ENCODE measurements around the gene MED13L.
"Not testable (repeated sequence)": the region's sequence is repeated elsewhere in the genome, so short reads cannot be mapped to it uniquely, and the experiment has no call there.

Gene MED13L

GRCh38 chr12:116131987-116132386, 145.5 kb downstream of the MED13L start:
- not testable (repeated sequence) for DNase-seq (ENCODE audit: low read depth in 2 of 2)

- no peak for DNase-seq (ENCODE audit: low read depth in 2 of 2)
These were observed 146.3 kb downstream of the MED13L start for GRCh38 chr12:116131176-116131575.

- no peak for DNase-seq (ENCODE audit: low read depth in 2 of 2)
These were observed 147.1 kb downstream of the MED13L start for GRCh38 chr12:116130431-116130830.

GRCh38 chr12:116128779-116129178, 148.7 kb downstream of the MED13L start:
- DNase-seq (ENCODE audit: low read depth in 2 of 2), result no peak

GRCh38 chr12:116127859-116128258, 149.6 kb downstream of the MED13L start:
- DNase-seq (ENCODE audit: low read depth in 2 of 2), result no peak

DNA sequence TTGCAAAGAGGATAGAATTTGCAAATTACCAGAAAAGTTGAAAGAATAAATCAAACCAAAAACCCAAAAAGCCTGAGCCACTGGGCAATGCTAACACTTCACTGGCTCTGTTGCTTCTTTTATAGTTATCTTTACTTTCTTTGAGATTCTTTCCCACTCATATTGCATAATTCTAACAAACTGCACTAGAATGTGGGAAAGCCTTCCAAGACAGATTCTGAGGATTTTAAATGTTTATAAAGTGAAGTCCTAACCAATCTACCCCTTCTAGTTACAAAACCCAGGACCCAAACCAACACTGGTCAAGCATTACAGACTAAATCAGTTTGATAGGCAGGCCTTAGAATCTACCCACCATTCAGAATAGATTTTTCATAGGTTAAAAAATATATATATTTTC, 150.9 kb downstream of the MED13L start:
- DNase-seq (ENCODE audit: low read depth in 2 of 2), result no peak

DNA sequence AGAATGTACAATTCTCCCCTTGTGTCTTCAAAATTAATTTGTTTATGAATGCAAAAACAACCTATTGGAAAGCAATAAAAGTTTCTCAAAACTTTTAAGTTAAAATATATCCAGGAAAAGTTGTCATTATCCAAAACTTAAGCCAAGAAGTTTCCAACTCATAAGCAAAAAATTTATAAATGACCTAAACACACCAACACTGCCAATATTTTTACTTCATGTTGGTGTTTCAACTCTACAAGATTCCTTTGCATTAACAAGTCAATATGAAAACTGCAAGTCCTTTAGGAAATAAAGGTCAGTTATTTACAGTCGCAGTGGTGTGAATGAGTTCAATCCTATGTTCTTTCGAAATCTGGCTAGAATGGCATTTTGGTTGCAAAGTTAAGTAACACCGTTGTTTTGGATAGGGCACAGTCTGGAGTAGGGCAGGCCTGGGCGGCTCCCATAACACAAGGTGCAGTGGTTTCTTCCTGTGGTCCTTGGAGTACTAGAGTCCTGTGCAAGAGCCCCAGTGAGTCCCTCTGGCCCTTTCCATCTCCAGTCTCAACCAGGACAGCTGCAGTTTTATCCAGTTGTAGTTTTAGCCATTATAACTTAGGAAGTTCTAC, 151.4 kb downstream of the MED13L start:
- DNase-seq (ENCODE audit: low read depth in 2 of 2), result no peak

GRCh38 chr12:116125084-116125483, 152.4 kb downstream of the MED13L start:
- DNase-seq (ENCODE audit: low read depth in 2 of 2), result no peak

GRCh38 chr12:116123451-116124258, 153.8 kb downstream of the MED13L start:
- DNase-seq (ENCODE audit: low read depth in 2 of 2), result no peak

DNA sequence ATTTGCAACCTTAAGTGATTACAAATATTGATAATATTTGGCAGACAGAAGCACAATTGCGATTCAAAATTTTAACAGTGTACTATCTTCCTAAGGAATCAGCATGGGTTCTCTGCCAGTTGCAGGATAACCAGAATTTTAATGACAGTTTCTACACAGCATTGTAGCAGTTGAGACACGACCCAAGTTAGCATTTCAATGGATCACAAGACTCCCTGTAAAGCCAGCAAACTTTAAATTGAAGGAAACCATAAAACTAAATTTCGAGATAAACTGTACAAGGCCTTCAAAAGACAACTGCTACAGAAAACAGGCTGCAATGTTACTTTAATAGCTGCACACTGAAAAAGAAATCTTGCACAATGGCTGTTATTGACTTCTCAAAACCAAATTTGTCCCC, 154.9 kb downstream of the MED13L start:
- DNase-seq (ENCODE audit: low read depth in 2 of 2), result no peak

- DNase-seq (ENCODE audit: low read depth in 2 of 2), result no peak
These were observed 156.0 kb downstream of the MED13L start for GRCh38 chr12:116121453-116121871.

- DNase-seq (ENCODE audit: low read depth in 2 of 2), result no peak
These were observed 160.7 kb downstream of the MED13L start for GRCh38 chr12:116116650-116117424.

DNA sequence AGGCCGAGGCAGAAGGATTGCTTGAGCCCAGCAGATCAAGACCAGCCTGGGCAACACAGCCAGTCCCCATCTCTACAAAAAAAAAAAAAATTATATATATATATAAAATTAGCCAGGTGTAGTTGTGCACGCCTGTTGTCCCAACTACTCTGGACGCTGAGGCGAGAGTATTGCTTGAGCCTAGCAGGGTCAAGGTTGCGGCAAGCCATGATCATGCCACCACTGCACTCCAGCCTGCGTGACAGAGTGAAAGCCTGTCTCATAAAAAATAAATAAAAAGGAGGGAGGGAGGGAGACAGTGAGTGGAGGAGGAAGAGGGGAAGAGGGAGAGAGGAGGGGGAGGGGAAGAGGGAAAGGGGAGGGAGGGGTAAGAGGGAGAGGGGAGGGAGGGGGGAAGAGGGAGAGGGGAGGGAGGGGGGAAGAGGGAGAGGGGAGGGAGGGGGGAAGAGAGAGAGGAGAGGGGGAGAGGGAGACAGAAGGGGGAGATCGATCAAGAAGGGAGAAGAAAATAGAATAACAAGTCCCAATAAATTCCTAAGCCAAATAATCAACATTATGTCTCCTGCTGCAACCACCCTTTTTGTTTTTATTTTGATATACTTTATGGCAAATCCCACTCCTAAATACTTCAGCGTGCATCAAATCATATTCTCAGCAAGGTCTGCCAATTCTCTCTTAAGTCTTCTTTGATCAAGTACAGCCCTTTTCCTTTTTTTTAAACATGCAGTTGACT, 163.9 kb downstream of the MED13L start:
- no peak for DNase-seq (ENCODE audit: low read depth in 2 of 2)

DNA sequence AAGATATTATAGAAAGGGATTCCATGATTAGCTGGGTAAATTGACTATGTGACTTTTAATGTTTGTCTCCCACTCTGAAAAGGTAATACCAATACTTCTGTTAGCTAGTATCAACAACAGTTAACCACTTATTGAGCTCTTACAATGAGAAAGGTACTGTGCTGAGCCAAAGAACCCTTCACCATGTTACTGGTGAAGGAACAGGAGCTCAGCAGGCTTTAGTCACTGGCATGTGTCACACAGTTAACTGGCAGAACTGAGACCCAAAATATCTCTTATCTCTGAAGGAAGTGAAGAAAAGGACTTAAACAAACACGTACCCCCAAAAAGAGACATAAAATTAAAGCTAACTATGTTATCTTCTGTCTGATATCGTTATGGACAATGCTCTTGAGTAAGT, 170.6 kb downstream of the MED13L start:
- no peak for DNase-seq (ENCODE audit: low read depth in 2 of 2)

- no peak for DNase-seq (ENCODE audit: low read depth in 2 of 2)
These were observed 173.2 kb downstream of the MED13L start for GRCh38 chr12:116104167-116104767.

DNA sequence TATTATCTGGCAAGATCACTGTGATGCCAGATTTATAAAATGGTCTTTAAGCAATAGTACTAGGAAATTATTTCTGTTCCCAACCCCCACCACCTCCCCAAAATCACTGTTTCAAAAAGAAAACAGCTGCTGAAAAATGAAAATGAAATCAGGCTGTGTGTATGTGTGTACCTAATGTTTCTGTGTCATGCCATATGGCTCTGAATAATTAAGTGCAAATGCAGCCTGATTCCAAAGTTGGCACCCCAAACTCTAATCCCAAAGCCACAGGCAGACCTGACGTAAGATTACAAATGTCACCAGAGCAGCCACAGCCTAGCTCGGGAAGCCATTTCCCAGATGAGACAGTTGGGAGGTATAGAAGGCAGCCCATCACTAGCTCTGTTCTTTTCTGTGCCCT, 175.5 kb downstream of the MED13L start:
- no peak for DNase-seq (ENCODE audit: low read depth in 2 of 2)

DNA sequence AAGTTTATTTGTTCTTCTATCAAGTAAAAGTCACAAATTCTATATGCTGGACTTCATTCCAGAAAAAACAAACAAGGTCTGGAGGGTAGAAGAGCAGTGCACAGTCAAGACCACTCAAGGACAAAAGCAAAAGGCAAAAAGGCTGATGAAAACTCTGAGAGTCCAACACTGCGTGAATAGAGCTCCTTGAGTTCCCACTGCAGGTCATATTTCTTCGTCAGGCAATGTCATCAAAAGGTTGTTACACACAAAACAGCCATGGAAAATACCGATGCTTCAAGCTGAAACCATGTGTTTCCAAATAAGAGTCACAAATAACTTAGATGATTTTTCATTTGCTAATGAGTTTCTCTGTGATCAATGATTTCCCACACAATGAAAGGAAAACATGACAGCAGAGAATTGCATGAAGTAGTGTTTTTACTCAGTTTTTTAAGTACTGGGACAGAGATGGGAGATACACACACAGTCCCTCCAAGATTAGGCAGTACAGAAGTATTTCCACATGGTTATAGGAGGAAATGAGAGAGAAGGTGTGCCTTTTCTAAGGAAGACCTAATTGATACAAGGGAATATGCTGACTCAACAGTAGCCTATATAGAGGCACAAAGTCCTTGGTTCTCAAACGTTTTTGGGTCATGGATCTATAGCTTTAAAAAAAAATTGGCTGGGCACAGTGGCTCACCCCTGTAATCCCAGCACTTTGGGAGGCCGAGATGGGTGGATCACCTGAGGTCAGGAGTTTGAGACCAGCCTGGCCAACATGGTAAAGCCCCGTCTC, 177.7 kb downstream of the MED13L start:
- DNase-seq (ENCODE audit: low read depth in 2 of 2), result no peak

DNA sequence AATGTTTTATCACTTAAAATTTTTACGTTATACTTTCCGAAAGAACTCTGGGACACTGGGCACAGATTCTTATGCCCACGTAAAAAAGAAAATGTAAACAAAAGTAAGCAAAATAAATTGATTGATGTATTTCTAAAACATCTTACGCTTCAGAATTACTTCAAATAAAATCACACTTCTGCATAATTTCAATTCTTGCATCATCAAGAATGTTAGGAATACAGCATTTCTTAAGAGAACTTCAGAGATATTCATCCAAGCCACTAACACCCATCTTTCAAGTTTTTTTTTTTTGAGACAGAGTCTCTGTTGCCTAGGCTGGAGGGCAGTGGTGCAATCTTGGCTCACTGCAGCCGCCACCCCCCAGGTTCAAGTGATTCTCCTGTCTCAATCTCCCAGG, 180.6 kb downstream of the MED13L start:
- no peak for DNase-seq (ENCODE audit: low read depth in 2 of 2)

DNA sequence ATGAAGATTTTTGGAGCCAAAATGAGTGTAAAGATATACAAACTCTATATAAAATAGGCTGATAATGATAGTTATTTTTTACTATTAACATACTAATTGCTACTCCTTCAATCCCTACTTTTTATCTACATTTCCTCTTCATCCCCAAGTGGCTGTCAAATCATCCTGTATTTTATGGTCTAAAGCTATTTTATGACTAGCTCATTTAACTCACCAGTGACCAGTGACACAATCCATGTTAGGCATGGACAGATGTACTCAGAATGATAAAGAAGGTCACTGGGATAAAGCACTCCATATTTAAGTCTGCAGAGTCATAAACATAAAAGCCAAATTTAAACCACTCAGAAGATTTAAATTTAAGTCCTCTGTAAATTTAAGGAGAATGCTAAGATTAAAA, 183.0 kb downstream of the MED13L start:
- no peak for DNase-seq (ENCODE audit: low read depth in 2 of 2)

DNA sequence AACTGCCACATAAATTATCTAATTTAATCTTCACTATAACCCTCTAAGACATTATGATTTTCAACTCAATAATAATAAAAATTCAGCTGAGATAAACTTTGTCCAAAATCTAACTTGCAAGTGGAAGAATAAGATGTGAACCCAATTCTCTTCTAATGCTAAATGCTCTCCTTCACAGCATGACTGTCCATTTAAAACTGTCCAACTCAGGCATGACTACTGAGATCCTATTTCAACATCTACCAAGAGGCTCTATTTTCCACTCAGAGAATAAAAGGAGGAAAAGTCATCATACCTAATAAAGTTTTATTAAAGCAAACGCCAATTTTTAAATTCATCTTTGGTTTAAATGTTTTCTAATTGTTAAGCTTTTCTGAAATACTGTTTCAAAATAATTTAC, 183.6 kb downstream of the MED13L start:
- no peak for DNase-seq (ENCODE audit: low read depth in 2 of 2)

GRCh38 chr12:116092776-116093175, 184.7 kb downstream of the MED13L start:
- DNase-seq (ENCODE audit: low read depth in 2 of 2), result no peak

Data from fibroblast of skin of left quadriceps (primary cell).